PC-3 (cell line): Measurements from ENCODE around the gene HABP4.

Experiments
- CTCF ChIP-seq: fragments of 300-600 bp; sonication (generic); conservative IDR thresholded peaks from 2 replicates; pipeline ENCODE4 v1.5.1; 2017; ENCODE audit warnings: antibody characterized with exemption, low read depth, mild to moderate bottlenecking, low read length
- EZH2 ChIP-seq: fragments of 300-600 bp; sonication (generic); IDR thresholded peaks from one replicate; pipeline ENCODE4 v1.6.1; 2017; ENCODE audit warnings: antibody characterized with exemption, mild to moderate bottlenecking, low read length; ENCODE audit not compliant: unreplicated experiment
- EZH2phosphoT487 ChIP-seq: fragments of 300-600 bp; sonication (generic); IDR thresholded peaks from 2 replicates; pipeline ENCODE4 v1.6.1; 2018; ENCODE audit warnings: mild to moderate bottlenecking, antibody characterized with exemption, low read length, borderline replicate concordance

DNA sequence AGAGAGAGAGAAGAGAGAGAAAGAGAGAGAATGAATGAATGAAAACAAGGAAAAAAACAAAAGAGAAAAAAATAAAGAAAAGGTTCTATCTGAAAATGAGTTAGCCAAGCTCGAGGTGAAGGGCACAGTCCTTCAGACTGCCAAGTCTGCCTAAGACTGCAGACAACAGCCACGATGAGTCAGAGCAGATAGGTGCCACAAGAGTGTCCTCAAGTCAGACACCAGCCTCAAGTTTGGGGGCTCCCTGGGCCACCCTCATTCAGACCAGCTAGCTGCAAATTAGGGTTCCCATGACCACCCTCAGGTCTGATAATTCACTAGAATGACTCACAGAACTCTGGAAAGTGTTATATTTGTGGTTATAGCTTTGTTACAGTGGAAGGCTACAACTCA, 13.9 kb upstream of the HABP4 start:
- TF ChIP-seq CTCF (no peak), EZH2 (no peak), EZH2phosphoT487 (no peak)
